Measurements from ENCODE around the gene ULK4.
"Not testable (repeated sequence)": the region's sequence is repeated elsewhere in the genome, so short reads cannot be mapped to it uniquely, and the experiment has no call there.

ULK4 gene

GRCh38 chr3:41647730-41648129, 314.2 kb downstream of the ULK4 start:
- DNase-seq (ENCODE audit: low read depth), result not testable (repeated sequence)

GRCh38 chr3:41640076-41640475, 321.8 kb downstream of the ULK4 start:
- no peak for DNase-seq (ENCODE audit: low read depth)

GRCh38 chr3:41638381-41638780, 323.5 kb downstream of the ULK4 start:
- DNase-seq (ENCODE audit: low read depth), result peak; percentile 31

GRCh38 chr3:41632700-41633099, 329.2 kb downstream of the ULK4 start:
- DNase-seq (ENCODE audit: low read depth), result no peak

GRCh38 chr3:41630708-41631107, 331.2 kb downstream of the ULK4 start:
- DNase-seq (ENCODE audit: low read depth), result no peak

- no peak for DNase-seq (ENCODE audit: low read depth)
Measured at GRCh38 chr3:41629986-41630385, 331.9 kb downstream of the ULK4 start.

GRCh38 chr3:41629072-41629471, 332.8 kb downstream of the ULK4 start:
- no peak for DNase-seq (ENCODE audit: low read depth)

- no peak for DNase-seq (ENCODE audit: low read depth)
Measured at GRCh38 chr3:41627477-41628087, 334.3 kb downstream of the ULK4 start.

- no peak for DNase-seq (ENCODE audit: low read depth)
Measured at GRCh38 chr3:41612853-41613252, 349.1 kb downstream of the ULK4 start.

- DNase-seq (ENCODE audit: low read depth), result no peak
Measured at GRCh38 chr3:41611008-41611407, 350.9 kb downstream of the ULK4 start.

- no peak for DNase-seq (ENCODE audit: low read depth)
Measured at GRCh38 chr3:41608347-41608746, 353.6 kb downstream of the ULK4 start.

- DNase-seq (ENCODE audit: low read depth), result no peak
Measured at GRCh38 chr3:41603807-41604206, 358.1 kb downstream of the ULK4 start.

- no peak for DNase-seq (ENCODE audit: low read depth)
Measured at GRCh38 chr3:41602121-41602520, 359.8 kb downstream of the ULK4 start.

- DNase-seq (ENCODE audit: low read depth), result no peak
Measured at GRCh38 chr3:41601404-41601987, 360.4 kb downstream of the ULK4 start.

GRCh38 chr3:41600616-41601015, 361.3 kb downstream of the ULK4 start:
- peak; percentile 6 for DNase-seq (ENCODE audit: low read depth)

- DNase-seq (ENCODE audit: low read depth), result no peak
Measured at GRCh38 chr3:41599127-41599484, 362.8 kb downstream of the ULK4 start.

- DNase-seq (ENCODE audit: low read depth), result peak; percentile 61
Measured at GRCh38 chr3:41598402-41599126, 363.3 kb downstream of the ULK4 start.

GRCh38 chr3:41593774-41594173, 368.1 kb downstream of the ULK4 start:
- DNase-seq (ENCODE audit: low read depth), result no peak

GRCh38 chr3:41592753-41593510, 369.0 kb downstream of the ULK4 start:
- DNase-seq (ENCODE audit: low read depth), result no peak

GRCh38 chr3:41583014-41583413, 378.9 kb downstream of the ULK4 start:
- no peak for DNase-seq (ENCODE audit: low read depth)

- DNase-seq (ENCODE audit: low read depth), result no peak
Measured at GRCh38 chr3:41581700-41582099, 380.2 kb downstream of the ULK4 start.

- DNase-seq (ENCODE audit: low read depth), result peak; percentile 55
Measured at GRCh38 chr3:41580274-41580959, 381.5 kb downstream of the ULK4 start.

All from EH (cell line).